CD4-positive, alpha-beta T cell treated with Interleukin-10 for 1 hour (primary cell): ENCODE data around the gene TLCD5.
A peak's percentile ranks its signal among the peaks of the same experiment; 100 is the strongest.

Experiments
- DNase-seq: peaks from one replicate; pipeline ENCODE4 v3.0.0-alpha.2; 2020

The TLCD5 gene

GRCh38 chr11:120310870-120311269 lies 14.2 kb upstream of the TLCD5 start:
- no peak for DNase-seq

GRCh38 chr11:120314861-120315260 lies 10.2 kb upstream of the TLCD5 start:
- no peak for DNase-seq

GRCh38 chr11:120316880-120317688 lies 8.0 kb upstream of the TLCD5 start:
- DNase-seq = no peak

GRCh38 chr11:120317689-120318480 lies 7.2 kb upstream of the TLCD5 start:
- DNase-seq = no peak

DNA sequence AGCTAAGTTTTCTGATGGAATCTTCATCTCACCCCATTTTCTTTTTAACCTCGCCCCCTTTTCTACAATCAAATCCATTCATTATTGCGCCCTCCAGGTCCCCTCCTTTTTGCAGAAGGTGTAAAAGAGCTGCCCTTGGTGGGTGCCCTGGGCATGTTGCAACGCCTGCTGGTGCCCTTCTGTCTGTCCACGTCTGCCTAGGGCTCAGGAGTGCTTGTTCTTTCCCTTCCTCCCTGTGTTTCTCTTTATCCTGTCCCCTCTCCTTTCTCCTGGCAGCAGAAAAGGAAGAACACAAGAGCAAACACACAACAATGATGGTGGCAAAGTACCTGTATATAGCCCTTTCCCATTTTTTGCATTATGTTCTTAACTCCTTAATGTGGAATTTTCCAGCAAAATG lies 6.2 kb upstream of the TLCD5 start:
- no peak for DNase-seq

GRCh38 chr11:120326228-120326627 lies 1.1 kb downstream of the TLCD5 start:
- DNase-seq = no peak

DNA sequence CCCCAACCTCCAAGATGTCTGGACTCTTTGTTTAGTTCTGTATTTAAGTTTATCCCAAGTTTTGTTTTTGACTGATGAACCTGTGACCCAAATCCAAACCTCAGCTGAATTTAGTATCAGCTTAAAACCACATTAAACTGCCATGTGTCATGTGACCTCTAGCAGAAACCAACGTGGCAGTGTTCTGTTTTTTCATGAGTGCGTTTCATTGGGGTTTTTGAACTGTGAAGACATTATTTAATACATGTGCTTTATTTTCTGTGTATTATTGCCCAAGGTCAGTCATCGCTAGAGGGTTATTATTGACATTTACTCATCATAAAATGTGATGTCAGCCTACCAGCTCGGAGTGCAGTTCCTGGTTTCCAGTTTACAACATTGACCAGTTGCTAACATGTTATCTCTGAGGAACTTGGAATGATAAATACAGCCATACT lies 1.8 kb downstream of the TLCD5 start:
- peak; percentile 10 for DNase-seq

- no peak for DNase-seq
Observed at GRCh38 chr11:120327311-120327710, 2.2 kb downstream of the TLCD5 start.

DNA sequence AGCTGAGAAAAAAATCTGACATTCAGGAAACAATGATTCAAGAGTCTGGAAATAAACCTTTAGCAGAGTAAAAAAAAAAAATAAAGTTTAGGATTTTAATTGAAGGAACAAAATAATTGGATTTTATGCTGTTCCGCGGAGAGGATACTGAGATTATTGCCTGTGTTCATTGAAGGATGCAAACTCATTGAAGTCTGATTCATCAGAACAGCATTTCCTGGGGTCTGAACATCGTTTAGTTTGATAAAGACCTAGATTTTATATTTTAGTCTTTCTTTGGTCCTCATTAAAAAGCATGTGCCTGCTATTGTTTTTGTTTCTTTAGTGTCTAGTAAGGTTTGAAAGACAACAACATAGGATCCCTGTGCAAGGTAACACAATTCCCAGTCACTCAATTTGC lies 4.5 kb downstream of the TLCD5 start:
- no peak for DNase-seq

DNA sequence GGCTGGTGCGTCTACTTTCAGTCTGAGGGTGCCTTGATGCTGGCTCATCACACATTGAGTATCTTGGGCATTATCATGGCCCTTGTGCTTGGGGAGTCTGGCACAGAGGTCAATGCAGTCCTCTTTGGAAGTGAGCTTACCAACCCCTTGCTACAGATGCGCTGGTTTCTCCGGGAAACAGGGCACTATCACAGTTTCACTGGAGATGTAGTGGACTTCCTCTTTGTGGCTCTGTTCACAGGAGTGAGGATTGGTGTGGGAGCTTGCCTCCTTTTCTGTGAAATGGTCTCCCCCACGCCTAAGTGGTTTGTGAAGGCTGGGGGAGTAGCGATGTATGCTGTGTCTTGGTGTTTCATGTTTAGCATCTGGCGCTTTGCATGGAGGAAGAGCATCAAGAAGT lies 4.9 kb downstream of the TLCD5 start:
- DNase-seq = no peak

DNA sequence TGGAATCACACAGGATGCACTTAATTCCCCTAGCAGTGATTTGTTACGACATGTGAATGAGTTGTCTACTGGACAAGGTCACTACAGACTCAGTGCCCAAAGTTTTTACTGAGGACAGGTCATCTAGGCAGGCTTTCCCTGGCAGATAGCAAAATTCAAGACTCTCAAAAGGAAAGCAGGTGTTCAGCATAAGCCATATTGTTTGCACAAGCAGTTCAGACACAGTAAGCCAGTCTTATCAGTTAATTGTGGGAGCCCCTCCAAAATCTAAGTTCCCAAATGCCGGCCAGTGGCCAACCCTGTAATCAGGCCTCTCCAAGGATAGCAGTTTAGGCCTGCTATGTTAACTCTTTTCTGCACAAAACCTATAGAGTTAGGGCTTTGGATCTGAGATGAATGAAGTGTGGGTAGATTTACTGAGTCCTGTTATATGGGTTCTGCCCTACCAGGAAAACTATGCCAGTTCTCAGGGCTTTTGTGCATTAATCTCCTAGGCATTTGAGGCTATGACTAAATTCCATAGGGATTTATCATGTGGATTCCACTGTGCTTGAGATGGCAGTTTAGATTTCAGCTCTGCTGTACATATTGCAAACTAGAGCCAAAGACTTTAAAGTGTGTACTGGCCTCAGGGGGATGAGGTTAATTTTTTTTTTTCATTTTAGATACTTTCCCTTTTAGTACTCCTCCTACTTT lies 6.3 kb downstream of the TLCD5 start:
- DNase-seq = no peak

- no peak for DNase-seq
Observed at GRCh38 chr11:120332822-120333716, 8.0 kb downstream of the TLCD5 start.

DNA sequence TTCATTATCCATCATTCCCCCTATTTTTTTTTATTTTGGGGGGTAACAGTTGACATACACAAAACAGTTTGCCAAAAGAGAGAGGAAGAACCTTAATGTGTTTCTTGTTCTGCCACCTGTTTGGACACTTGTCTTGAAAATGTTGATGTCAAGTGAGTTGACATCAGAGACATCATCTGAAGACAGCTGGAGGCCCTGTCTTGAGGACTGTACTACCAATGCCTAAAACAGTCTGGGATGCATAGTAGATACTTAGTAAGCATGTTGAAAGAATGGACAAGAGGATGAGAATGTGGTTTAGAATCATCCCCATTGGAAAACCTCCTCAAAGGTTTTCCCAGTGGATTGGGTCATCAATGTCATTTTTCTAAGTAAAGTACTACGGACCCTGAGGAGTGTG lies 8.7 kb downstream of the TLCD5 start:
- DNase-seq = no peak

DNA sequence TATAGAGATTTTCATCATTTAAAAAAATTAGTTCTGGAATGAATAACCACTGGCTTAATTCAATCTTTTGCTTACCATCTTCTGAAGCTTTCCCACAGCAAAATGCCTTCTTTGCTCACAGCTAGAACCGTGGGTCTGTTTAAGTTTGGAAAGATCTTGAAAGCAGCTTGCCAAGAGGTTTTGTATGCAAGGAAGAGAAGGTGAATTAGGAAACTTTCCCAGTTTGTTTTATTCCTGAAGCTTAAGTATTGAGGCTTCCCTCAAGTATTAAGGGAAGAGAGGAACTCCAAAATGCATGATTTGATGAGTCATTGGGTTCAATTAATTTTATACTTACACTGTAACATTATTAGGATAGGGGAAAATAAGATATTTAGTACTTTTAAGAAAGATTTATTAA lies 9.2 kb downstream of the TLCD5 start:
- DNase-seq = no peak

DNA sequence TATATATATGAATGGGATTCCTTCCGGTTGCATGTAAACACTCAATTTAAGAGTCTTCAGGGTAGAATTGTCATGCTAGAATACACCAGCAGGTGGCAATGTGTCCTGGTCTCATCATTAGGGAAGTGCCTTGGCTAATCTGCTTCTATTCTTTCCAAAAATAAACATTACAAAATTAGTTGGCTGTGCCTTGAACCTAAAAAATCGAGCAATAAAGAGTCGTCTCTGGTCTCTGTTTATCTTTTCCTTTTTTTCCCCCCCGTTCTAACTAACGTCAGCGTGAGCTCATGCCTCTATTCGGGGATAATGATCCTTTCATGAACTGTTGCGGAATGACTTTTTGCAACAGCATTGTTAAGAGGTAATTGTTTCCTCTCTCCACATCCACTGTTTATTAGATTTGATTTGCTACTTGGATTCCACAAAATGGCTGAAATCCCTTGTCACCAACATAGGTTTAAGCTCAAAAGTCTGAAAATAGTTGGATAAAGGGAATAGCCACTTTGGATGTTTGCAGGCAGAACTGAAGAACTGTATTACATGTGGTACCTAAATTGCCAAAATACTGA lies 9.9 kb downstream of the TLCD5 start:
- DNase-seq = peak; percentile 82

DNA sequence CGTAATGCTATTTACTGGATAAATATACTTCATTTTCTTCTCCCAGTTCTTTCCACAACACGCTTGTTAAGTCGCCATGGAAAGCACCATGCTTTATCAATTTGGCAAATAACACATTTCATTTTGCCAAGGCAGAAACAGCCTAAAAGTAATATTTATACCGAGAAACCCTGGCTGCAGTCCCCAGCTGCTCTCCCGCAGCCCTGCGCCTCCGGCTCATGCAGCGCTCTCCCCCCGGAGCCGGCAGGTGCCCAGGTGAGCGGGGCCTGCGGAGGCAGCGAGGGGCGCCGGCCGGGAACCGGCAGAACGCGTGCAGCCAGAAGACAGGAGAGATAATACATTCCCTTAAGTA lies 10.4 kb downstream of the TLCD5 start:
- no peak for DNase-seq

DNA sequence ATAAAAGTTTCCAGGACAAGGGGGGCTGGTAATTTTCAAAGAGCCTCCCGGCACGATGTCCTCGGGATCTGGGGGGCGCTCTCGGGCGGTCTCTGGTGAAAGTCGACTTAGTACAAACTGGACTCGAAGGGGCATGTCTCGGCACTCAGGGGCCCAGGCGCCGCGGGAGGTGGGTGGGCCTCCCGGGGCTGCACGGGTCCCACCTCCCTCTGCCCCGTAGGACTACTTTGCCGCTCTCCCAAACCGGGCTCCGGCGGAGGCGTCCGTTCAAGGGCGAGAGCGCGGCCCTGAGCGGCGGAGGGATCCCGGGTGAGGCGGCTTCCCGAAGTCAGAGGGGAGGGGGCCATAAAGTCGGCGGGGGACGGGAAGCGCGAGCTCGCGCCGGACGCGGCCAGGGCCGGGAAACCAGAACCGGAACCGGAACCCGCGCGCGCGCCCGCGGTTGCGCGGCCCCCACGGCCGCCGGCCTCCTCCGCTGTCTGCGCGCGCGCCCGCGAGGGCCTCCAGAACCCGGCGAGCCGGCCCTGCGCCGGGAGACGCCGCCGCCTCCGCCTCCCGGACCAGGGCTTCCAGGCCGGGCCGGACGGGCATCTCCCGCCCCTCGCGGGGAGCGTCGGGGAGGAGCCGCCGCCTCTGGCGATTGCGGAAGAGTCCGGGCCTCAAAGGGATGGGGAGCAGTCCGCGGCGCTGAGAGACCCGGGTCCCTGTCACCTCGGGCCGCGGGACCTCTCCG lies 11.0 kb downstream of the TLCD5 start, which contains the start of gene ARHGEF12:
ARHGEF12 (plus strand) TSS at position 506 of the 733 bp plus-strand sequence. CDS start 831 bp downstream, outside the sequence.
- DNase-seq = peak; percentile 82

DNA sequence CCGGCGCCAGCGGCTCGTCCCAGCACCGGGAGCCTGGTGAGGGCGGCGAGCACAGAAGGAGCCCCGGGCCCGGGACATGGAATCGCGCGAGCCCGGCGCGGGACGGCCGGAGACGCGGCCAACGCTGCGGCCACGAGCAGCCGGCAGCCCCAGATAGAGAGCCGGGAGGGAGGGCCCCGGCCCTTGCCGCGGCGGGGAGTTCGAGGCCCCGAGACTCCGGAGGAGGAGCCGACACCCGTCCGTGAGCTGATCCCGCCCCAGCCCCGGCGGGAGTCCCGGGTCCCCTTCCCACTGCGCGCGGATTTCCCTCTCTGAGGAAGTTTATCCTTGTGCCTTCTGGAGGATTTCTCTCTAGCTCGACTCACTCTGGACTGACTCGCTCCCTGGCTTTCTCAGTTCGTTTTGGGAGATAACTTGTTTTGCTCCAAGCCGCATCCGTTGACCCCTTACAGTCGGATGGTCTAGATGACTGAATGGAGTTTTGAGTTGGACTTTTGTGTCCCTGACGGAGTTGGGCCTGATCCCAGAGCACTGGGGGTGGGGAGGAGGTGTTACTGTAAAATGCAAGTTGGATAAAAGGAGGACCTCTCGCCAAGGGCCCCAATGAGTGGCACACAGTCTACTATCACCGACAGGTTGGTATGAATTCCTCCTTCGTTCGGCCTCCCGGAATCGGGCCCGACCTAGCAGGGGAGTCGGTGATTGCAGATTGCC lies 11.7 kb downstream of the TLCD5 start:
- peak; percentile 27 for DNase-seq

GRCh38 chr11:120337355-120338106 lies 12.4 kb downstream of the TLCD5 start:
- no peak for DNase-seq
